Measurements from ENCODE around the gene FCAMR. TPM values are rescaled to one million over a fixed set of nuclear protein-coding genes. Genes with fewer than 3 reads are reported as not detected.

The FCAMR gene
- total RNA-seq, 4 donors from 2014 or later, result 0.37 to 2.4 (median 0.64) TPM; not detected in 1

GRCh38 chr1:207006914-207007313 lies 36.7 kb upstream of the FCAMR start:
- Histone ChIP-seq H3K27me3 (no peaks in the 10 kb centered on the region), H3K27ac (no peak overlapping the region), H3K9me3 (no peaks in the 10 kb centered on the region), H3K4me1 (peaks cover 0 to 29% (median 13%) of the 10 kb centered on the region in 4 donors), H3K36me3 (no peaks in the 10 kb centered on the region), H3K4me3 (no peak overlapping the region)
- 72 to 90% methylated on average over 2 to 3 of the region's 3 CpGs for WGBS, 2 donors (ENCODE audit: low coverage in 1 of 2)
- intact Hi-C loops (cut with DNase I; ENCODE audit: low total_unique reads) (no loop called here), in situ Hi-C loops (cut with MboI; ENCODE audit: low pct_ligation_motif_present in 1 of 4, low pct_unique_long_range_greater_than_20kb in 1 of 4, low sequenced_read_pairs in 3 of 4) (no loop called here)
- DNase-seq, result no peak
- no peak for TF ChIP-seq CTCF (IDR thresholded peaks at IDR 0.05)
- no peak for TF ChIP-seq EP300 (IDR thresholded peaks at IDR 0.05; ENCODE audit: low read depth)
- TF ChIP-seq POLR2AphosphoS5 (IDR thresholded peaks at IDR 0.05), result no peak
- no peak for TF ChIP-seq POLR2A (IDR thresholded peaks at IDR 0.05)

GRCh38 chr1:207006083-207006482 lies 35.8 kb upstream of the FCAMR start:
- H3K9me3 ChIP-seq, result no peaks in the 10 kb centered on the region
- peaks cover 0 to 32% (median 14%) of the 10 kb centered on the region in 4 donors for H3K4me1 ChIP-seq
- no peak overlapping the region for H3K4me3 ChIP-seq
- TF ChIP-seq CTCF (IDR thresholded peaks at IDR 0.05), result no peak
- no peak for TF ChIP-seq POLR2A (IDR thresholded peaks at IDR 0.05)
- no peak for TF ChIP-seq POLR2AphosphoS5 (IDR thresholded peaks at IDR 0.05)
- TF ChIP-seq EP300 (IDR thresholded peaks at IDR 0.05; ENCODE audit: low read depth), result no peak
- DNase-seq, result no peak
- in situ Hi-C loops (cut with MboI; ENCODE audit: low pct_ligation_motif_present in 1 of 4, low pct_unique_long_range_greater_than_20kb in 1 of 4, low sequenced_read_pairs in 3 of 4) (no loop called here), intact Hi-C loops (cut with DNase I; ENCODE audit: low total_unique reads) (no loop called here)
- H3K36me3 ChIP-seq, result no peaks in the 10 kb centered on the region
- no peak overlapping the region for H3K27ac ChIP-seq
- no peaks in the 10 kb centered on the region for H3K27me3 ChIP-seq
- 86 to 89% methylated on average over 2 to 3 of the region's 3 CpGs for WGBS, 2 donors (ENCODE audit: low coverage in 1 of 2)

GRCh38 chr1:207004931-207005830 lies 34.9 kb upstream of the FCAMR start:
- no peak for TF ChIP-seq POLR2AphosphoS5 (IDR thresholded peaks at IDR 0.05)
- TF ChIP-seq CTCF (IDR thresholded peaks at IDR 0.05), result peak; percentile 57 to 74 (median 64)
- peak; percentile 76 for DNase-seq
- Histone ChIP-seq H3K27ac (peak overlapping the region in 1 of 4 donors; percentile 15), H3K4me3 (no peak overlapping the region), H3K27me3 (no peaks in the 10 kb centered on the region), H3K36me3 (no peaks in the 10 kb centered on the region), H3K9me3 (no peaks in the 10 kb centered on the region), H3K4me1 (peaks cover 0 to 28% (median 12%) of the 10 kb centered on the region in 4 donors)
- 40 to 65% methylated on average over 2 to 9 of the region's 9 CpGs for WGBS, 2 donors (ENCODE audit: low coverage in 1 of 2)
- in situ Hi-C loops (cut with MboI; ENCODE audit: low pct_ligation_motif_present in 1 of 4, low pct_unique_long_range_greater_than_20kb in 1 of 4, low sequenced_read_pairs in 3 of 4) (no loop called here), intact Hi-C loops (cut with DNase I; ENCODE audit: low total_unique reads) (no loop called here)

- TF ChIP-seq CTCF (IDR thresholded peaks at IDR 0.05), result no peak
- TF ChIP-seq POLR2A (IDR thresholded peaks at IDR 0.05), result no peak
- TF ChIP-seq POLR2AphosphoS5 (IDR thresholded peaks at IDR 0.05), result no peak
- TF ChIP-seq EP300 (IDR thresholded peaks at IDR 0.05; ENCODE audit: low read depth), result no peak
- Histone ChIP-seq H3K4me1 (peaks cover 0 to 18% (median 8%) of the 10 kb centered on the region in 4 donors), H3K4me3 (no peak overlapping the region), H3K27me3 (no peaks in the 10 kb centered on the region), H3K36me3 (no peaks in the 10 kb centered on the region), H3K9me3 (no peaks in the 10 kb centered on the region), H3K27ac (no peak overlapping the region)
- DNase-seq, result no peak
- intact Hi-C loops (cut with DNase I; ENCODE audit: low total_unique reads), result no loop called here
- in situ Hi-C loops (cut with MboI; ENCODE audit: low pct_ligation_motif_present in 1 of 4, low pct_unique_long_range_greater_than_20kb in 1 of 4, low sequenced_read_pairs in 3 of 4), result no loop called here
- WGBS, 2 donors (ENCODE audit: low coverage in 1 of 2), result 76 to 90% methylated on average over 2 to 4 of the region's 4 CpGs
Observed at GRCh38 chr1:207003210-207003609, 33.0 kb upstream of the FCAMR start.
